ENCODE results near the gene RALGDS. TPM values are rescaled to one million over a fixed set of nuclear protein-coding genes. Genes with fewer than 3 reads are reported as not detected.
"Not testable (repeated sequence)": the region's sequence is repeated elsewhere in the genome, so short reads cannot be mapped to it uniquely, and the experiment has no call there.

RALGDS gene
- total RNA-seq (2014; rRNA removed; shearing (Covaris generic)) (22.0 and 28.2 TPM in 2 replicates), total RNA-seq (2022) (23.8 and 28.6 TPM in 2 replicates), Bru-seq, nascent RNA (percentile 50 among the genes with signal in this experiment), BruChase-seq, experiment 1, labeled RNA remaining after a 6-hour chase (percentile 59 among the genes with signal in this experiment), BruChase-seq, experiment 2, labeled RNA remaining after a 2-hour chase (percentile 64 among the genes with signal in this experiment)
- long read RNA-seq, transcript RALGDS-205 (18 exons, 3,801 nt), result major isoform, 14 of 50 reads
- long read RNA-seq, partial matches to known transcripts, result 7 of 50 reads
- long read RNA-seq, other reads (novel, unspliced or antisense), result 27 of 50 reads

DNA sequence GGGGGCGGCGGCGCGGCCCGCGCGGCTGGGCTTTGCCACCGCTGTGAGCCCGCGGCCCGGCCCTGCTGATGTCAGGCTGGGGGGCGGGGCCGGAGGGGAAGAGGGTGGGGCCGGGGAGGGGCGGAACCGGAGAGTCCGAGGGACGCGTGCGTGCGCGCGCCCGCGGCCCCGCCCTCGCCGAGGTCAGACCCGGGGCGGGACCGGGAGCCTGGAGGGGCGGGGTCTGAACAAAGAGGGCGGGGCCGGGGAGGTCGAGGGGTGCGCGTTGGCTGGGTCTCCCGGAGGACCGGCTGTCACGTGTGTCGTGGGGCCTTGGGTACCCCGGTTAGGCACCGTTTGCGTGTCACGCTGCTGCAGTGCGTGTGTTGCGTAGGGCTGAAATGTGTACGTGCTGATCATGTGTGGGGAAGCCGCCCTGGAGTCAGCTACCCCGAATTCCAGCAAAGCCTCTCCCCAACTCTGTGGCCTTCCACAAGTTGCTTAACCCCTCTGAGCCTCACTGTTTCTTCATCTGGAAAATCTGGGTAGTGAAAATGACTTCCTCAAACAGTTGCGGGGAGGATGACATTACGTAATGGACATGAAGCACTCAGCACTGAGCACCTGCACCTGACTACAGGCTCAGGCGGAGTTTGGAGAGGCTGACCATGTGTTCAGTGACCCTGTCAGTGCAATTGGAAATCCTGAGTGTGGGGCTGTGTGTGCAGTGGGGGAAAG lies at the start of gene RALGDS:
RALGDS (minus strand) TSS at position 43 of the 717 bp plus-strand sequence. CDS start 86 bp downstream, outside the sequence.
- TF ChIP-seq, protein P1, sequence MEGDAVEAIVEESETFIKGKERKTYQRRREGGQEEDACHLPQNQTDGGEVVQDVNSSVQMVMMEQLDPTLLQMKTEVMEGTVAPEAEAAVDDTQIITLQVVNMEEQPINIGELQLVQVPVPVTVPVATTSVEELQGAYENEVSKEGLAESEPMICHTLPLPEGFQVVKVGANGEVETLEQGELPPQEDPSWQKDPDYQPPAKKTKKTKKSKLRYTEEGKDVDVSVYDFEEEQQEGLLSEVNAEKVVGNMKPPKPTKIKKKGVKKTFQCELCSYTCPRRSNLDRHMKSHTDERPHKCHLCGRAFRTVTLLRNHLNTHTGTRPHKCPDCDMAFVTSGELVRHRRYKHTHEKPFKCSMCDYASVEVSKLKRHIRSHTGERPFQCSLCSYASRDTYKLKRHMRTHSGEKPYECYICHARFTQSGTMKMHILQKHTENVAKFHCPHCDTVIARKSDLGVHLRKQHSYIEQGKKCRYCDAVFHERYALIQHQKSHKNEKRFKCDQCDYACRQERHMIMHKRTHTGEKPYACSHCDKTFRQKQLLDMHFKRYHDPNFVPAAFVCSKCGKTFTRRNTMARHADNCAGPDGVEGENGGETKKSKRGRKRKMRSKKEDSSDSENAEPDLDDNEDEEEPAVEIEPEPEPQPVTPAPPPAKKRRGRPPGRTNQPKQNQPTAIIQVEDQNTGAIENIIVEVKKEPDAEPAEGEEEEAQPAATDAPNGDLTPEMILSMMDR (conservative IDR thresholded peaks at IDR 0.05; ENCODE audit: low read length), result no peak
- no peak for TF ChIP-seq EZH2phosphoT487 (IDR thresholded peaks at IDR 0.05; ENCODE audit: borderline replicate concordance, low read depth, low read length)
- Histone ChIP-seq H3K4me3 (ENCODE audit: low read depth, low read length, poor library complexity, severe bottlenecking) (peak within 1 kb of the TSS; percentile 64), H3K79me2 (ENCODE audit: insufficient read depth, low read depth, low read length) (no peaks in the 10 kb centered on the region), H3K4me2 (ENCODE audit: low read length) (peak within 1 kb of the TSS; percentile 66), H3K9me2 (ENCODE audit: insufficient read depth, low read length) (no peaks in the 10 kb centered on the region), H3K4me1 (ENCODE audit: insufficient read depth, low read length, poor library complexity, severe bottlenecking) (peaks cover 13% of the 10 kb centered on the region), H4K20me1 (ENCODE audit: insufficient read depth, low read length) (peaks cover 6% of the 10 kb centered on the region; the same call in 1 of the 2 replicates), H2AFZ (ENCODE audit: low read length) (no peak within 1 kb of the TSS), H3K36me3 (ENCODE audit: insufficient read depth, low read length) (no peaks in the 10 kb centered on the region), H3K9me3 (ENCODE audit: low read length) (no peaks in the 10 kb centered on the region), H3K27ac (ENCODE audit: low read depth, low read length, poor library complexity, severe bottlenecking) (peak within 1 kb of the TSS; percentile 29)
- peak; percentile 90 for DNase-seq (ENCODE audit: low spot score)
- intact Hi-C loops (cut with micrococcal nuclease; ENCODE audit: unreplicated experiment), result loop anchor here (1.0 kb wide), 1 partner anchor 27 kb away; no protein-coding TSS in a partner anchor
- ChIA-PET POLR2A (no interaction called here), CTCF (ENCODE audit: unreplicated experiment) (no interaction called here)
- BruUV-seq (replicated peaks), result no TSS peak

DNA sequence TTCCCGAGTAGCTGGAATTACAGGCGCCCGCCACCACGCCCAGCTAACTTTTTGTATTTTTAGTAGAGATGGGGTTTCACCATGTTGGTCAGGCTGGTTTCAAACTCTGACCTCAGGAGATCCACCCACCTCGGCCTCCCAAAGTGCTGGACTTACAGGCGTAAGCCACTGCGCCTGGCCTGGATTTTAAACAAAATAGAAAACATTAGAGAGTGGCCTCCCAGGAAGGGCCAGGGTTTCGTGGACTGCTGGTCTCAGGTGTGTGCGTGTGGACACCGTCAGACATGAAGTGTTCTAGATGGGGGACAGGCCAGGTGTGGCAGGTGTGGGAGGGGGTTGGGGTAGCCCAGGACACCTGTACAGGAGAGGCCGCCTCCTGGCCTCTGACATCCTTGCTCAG lies 49.7 kb upstream of the RALGDS start:
- Histone ChIP-seq H3K4me2 (ENCODE audit: low read length) (peak overlapping the region; percentile 72), H2AFZ (ENCODE audit: low read length) (peak overlapping the region; percentile 13; the same call in 1 of the 2 replicates), H3K27ac (ENCODE audit: low read depth, low read length, poor library complexity, severe bottlenecking) (peak overlapping the region; percentile 46), H3K9me2 (ENCODE audit: insufficient read depth, low read length) (no peaks in the 10 kb centered on the region), H3K79me2 (ENCODE audit: insufficient read depth, low read depth, low read length) (no peaks in the 10 kb centered on the region), H3K36me3 (ENCODE audit: insufficient read depth, low read length) (no peaks in the 10 kb centered on the region), H4K20me1 (ENCODE audit: insufficient read depth, low read length) (no peaks in the 10 kb centered on the region), H3K4me1 (ENCODE audit: insufficient read depth, low read length, poor library complexity, severe bottlenecking) (peaks cover 22% of the 10 kb centered on the region), H3K9me3 (ENCODE audit: low read length) (no peaks in the 10 kb centered on the region), H3K4me3 (ENCODE audit: low read depth, low read length, poor library complexity, severe bottlenecking) (peak overlapping the region; percentile 48)
- DNase-seq (ENCODE audit: low spot score), result no peak
- intact Hi-C loops (cut with micrococcal nuclease; ENCODE audit: unreplicated experiment), result no loop called here
- TF ChIP-seq EZH2phosphoT487 (IDR thresholded peaks at IDR 0.05; ENCODE audit: borderline replicate concordance, low read depth, low read length), result no peak
- TF ChIP-seq, protein P1 (conservative IDR thresholded peaks at IDR 0.05; ENCODE audit: low read length), result no peak
- ChIA-PET POLR2A (no interaction called here), CTCF (ENCODE audit: unreplicated experiment) (no interaction called here)
- BruUV-seq (replicated peaks), result no TSS peak

DNA sequence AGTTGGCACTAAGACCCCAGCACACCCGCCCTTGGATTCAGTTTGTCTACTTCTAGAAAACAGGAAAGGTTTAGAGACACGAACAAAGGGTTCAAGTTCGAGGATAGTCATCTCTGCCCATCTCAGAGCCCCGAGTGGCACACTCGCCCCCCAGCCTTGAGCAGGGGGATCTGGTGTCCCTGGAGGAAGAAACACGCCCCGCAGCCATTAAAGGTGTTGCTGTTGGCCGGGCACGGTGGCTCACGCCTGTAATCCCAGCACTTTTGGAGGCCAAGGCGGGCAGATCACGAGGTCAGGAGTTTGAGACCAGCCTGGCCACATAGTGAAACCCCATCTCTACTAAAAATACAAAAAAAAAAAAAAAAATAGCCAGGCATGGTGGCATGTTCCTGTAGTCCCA lies 48.6 kb upstream of the RALGDS start:
- POLR2A ChIA-PET; H4K20me1 ChIP-seq (ENCODE audit: insufficient read depth, low read length); H3K36me3 ChIP-seq (ENCODE audit: insufficient read depth, low read length); H3K27ac ChIP-seq (ENCODE audit: low read depth, low read length, poor library complexity, severe bottlenecking); H2AFZ ChIP-seq (ENCODE audit: low read length); CTCF ChIA-PET (ENCODE audit: unreplicated experiment); H3K9me3 ChIP-seq (ENCODE audit: low read length); DNase-seq (ENCODE audit: low spot score); H3K9me2 ChIP-seq (ENCODE audit: insufficient read depth, low read length); intact Hi-C loops (cut with micrococcal nuclease; ENCODE audit: unreplicated experiment); H3K79me2 ChIP-seq (ENCODE audit: insufficient read depth, low read depth, low read length); H3K4me2 ChIP-seq (ENCODE audit: low read length); BruUV-seq (replicated peaks); H3K4me3 ChIP-seq (ENCODE audit: low read depth, low read length, poor library complexity, severe bottlenecking): not testable (repeated sequence)
- peaks cover 22% of the 10 kb centered on the region for H3K4me1 ChIP-seq (ENCODE audit: insufficient read depth, low read length, poor library complexity, severe bottlenecking)

Measured in OCI-LY7 (cell line).